NCI-H1694 treated with DMSO at 0.1 percent for 48 hours (cell line): ENCODE results near the gene SF3B2.
"Not testable (repeated sequence)": the region's sequence is repeated elsewhere in the genome, so short reads cannot be mapped to it uniquely, and the experiment has no call there.

Experiments used
- DNase-seq: peaks from one replicate; lab custom pipeline; 2025; lab: John Stamatoyannopoulos, UW

SF3B2 gene

DNA sequence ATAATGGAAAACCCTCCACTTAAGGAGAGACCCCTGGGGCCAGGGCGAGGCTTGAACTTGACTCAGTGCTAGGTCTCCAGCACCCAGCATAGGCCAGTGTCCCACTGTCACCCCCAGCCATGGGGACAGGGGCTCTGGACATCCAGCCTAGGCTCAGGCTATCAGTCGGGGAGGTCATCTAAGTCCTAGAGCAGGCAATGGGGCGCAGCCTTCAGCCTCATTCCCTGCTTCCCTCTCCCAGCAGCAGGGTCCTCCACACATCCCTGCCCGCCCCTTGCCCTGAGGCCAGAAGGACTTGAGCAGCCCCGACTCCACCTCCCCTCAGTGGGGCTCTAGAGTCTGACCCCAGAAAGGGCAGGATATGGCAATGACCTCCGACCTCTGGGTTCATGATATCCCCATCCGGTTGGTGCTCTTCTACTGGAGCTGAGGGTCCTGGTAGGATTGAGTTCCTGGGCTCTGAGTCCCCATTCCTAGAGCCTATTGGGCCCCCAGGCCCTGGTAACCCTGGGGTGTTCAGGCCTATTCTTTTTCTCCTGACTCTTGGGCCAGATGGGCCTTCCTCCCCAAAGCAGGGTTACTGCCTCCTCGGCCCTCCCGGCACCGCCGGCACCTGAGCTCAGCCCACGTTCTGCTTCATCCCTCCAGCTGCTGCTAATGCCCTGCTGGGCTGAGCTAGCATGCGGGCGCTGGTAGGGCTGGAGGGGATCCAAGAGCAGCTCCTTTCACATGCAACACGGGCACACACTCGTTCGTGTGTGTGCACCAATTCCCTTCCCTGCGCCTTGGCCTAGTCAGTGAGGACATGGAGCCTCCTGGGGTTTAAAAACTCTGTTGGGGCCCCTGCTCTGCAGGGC, 36.0 kb upstream of the SF3B2 start:
- DNase-seq = peak; percentile 46

GRCh38 chr11:66016793-66017177, 35.4 kb upstream of the SF3B2 start:
- no peak for DNase-seq

DNA sequence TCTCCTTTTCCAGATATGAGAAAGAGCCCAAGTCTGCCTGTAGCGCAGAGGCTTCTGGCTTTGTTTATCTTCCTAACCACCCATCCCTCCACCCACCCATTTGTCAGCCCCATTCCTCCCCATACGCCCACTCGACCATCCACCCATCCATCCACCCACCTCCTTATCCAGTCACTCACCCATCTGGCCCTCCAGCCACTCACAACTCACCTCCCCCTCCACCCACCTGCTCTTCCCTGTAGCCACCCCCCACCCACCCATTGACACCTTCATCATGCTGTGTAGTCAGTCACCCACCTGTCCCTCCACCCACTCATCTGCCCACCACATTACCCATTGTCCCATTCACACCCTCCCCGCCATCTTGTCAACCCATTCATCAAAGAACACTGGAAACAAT, 34.8 kb upstream of the SF3B2 start:
- DNase-seq = no peak

GRCh38 chr11:66020212-66020611, 32.0 kb upstream of the SF3B2 start:
- DNase-seq = no peak

DNA sequence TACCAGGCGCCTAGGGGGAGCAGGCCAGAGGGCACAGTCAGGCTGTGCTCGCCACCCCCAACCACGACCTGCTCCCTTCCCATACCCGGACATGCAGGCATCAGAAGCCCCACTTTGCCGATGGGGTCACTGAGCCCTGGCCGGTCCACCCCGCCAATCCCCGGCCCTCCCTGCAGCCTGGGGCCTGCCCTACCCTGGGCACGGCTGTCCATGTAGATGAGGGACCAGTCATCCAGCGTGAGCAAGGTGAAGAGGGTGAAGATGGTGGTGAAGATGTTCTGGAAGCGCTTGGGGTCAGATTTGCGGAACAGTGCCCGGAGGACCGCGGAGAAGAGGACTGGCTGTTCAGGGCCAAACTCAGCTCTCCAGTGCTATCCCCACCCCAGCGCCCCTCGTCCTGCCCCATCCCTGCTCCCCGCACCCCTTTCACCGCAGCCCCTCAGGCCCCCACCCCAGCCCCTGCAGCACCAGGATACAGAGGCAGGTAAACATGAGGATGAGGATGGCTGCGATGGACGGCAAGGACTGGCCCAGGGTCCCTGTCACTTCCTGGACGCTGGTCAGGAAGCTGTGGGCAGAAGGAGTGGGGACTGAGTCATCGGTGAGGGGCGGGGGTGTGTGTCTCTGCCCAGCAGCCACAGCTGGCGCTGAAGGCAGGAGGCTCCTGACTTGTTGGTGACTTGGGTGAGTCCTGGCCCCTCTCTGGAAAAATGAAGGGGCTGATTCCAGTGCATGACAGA, 31.4 kb upstream of the SF3B2 start:
- no peak for DNase-seq

DNA sequence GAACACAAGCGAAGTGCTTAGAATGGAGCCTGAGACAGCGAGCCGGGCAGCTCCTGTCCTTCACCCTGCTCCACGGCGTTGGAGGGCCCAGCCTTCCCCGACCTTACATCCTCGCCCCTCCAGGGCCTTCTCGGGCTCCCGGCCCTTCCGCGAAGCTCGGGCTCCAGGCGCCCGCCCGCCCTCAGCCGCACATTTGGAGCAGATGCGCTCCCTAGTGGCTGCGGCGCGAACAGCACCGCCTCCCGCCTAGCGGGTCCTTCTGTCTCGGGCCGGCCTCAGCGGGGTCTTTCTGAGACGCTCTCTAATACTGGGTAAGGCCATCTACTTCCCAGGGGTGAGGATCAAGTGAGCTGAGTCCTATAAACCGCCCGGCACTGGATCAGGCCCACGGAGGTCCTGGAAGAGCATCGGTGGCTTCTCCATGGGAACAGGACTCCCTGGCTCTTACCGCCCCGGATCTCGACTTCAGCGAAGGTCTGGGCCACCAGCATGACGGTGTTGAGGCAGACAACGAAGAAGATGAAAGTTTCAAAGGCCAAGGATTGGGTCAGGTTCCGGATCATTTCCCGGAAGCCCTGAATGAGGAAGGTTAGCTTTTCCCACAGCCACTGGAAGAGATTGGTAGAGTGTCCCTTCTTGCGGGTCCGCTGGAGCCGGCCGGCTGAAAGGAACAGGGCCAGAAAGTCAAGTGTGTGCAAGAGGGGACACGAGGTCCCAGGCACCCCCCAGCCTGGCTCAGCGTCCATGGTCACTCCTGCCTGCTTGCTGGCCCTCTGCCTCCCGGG, 29.6 kb upstream of the SF3B2 start:
- peak; percentile 44 for DNase-seq

- DNase-seq = not testable (repeated sequence)
Measured at GRCh38 chr11:66023186-66023440, 29.1 kb upstream of the SF3B2 start.

DNA sequence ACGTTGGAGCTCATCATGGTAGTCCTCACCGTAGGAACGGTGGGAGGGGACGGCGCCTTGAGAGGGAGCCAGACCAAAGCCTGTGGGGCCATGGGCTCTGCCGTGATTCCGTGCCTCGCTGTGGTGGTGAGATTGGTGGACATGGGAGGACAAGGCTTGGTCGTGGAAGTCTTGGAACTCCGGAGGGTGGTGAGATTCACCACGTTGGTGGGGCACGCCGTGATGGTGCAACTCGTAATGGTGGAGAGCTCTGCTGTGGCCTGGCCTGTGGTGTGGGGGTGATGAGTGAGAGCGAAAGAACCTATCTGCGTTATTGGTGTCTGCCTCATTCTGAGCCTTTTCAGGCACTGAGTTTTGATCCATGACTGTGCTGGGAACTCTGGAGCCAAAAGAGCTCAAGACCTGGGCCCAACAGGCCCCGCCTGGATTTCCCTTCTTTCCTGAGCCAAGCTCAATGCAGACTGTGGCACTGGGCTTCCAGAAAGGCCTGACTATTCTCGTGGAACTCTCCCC, 26.1 kb upstream of the SF3B2 start, which contains the start of gene CATSPER1:
CATSPER1 (minus strand) TSS at position 463 of the 513 bp plus-strand sequence; CDS start at position 363, 100 bp downstream.
- no peak for DNase-seq

DNA sequence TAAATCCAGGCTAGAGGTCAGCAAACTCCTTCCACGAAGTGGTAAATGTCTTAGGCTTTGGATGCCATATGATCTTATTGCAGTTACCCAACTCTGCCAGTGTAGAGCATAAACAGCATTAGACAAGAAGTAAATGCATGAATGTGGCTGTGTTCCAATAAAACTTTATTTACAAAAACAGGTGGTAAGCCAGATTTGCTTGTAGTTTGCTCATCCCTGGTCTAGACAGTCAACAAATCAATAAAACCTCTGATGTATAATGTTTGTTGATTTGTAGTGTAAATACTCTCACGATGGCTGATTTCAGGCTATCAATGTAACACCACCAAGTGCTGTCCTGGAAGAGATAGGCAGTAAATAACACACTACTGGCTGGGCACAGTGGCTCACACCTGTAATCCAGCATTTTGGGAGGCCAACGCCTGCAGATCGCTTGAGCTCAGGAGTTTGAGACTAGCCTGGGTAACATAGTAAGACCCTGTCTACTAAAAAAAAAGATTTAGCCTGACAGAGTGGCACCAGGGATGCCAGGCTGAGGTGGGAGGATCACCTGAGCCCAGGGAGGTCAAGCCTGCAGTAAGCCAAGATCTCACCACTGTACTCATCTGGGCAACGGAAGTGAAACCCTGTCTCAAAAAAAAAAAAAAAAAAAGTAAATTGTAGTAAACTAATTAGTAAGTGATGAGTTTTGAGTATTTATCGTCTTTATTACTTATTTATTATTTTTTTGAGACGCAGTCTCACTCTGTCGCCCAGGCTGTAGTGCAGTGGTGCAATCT, 19.0 kb upstream of the SF3B2 start:
- no peak for DNase-seq

DNA sequence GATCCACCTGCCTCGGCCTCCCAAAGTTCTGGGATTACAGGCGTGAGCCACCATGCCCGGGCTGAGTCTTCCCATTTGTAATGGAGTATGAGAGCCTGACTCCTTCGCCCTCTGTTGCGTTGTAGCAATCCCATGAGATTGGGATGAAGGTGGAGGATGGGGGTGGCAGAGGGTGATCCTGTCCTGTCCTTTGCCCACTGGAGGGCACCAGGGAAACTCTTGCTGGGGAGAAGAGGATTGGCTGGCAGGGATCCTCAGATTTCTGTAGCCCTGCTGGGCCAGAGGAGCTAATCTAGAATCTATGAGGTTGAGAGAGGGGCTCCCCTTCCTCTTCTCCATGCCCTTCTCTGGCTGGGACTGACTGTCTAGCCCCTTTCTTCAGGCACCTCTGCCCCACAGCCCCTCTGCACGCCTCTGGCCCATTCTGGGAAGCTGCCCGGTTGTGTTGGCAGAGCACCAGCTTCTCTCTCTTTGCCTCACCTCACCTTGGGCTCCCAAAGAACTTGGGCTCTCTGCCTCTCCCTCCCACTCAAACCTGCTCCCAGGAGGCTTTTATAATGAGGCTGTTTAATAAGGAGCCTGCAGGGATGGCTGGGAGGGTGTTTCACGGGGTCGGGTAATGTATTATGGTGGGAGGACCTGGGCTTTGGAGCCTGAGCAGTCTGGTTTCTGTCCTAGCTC, 16.4 kb upstream of the SF3B2 start:
- DNase-seq = no peak

DNA sequence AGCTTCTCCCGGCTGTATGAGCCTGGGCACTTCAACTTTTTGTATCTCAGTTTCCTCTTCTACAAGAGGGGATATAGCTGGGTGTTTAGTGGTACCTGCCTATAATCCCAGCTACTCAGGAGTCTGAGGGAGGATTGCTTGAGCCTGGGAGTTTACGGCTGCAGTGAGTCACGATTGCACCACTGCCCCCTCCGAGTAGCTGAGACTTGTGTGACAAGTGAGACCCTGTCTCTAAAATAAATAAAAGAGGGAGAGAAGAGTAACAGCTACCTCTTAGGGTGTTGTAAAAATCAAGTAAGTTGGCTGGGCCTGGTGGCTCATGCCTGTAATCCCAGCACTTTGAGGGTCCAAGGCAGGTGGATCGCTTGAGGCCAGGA, 15.8 kb upstream of the SF3B2 start:
- no peak for DNase-seq

DNA sequence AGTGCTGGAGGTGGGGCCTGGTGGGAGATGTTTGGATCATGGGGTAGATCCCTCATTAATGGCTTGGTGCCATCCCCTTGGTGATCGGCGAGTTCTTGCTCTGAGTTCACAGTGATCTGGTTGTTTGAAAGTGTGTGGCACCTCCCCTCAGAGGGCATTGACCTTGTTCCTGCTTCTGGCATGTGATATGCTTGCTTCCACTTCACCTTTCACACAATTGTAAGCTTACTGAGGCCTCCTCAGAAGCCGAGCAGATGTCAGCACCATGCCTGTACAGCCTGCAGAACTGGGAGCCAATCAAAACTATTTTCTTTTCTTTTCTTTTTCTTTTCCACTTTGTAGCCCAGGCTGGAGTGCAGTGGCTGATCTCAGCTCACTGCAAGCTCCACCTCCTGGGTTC, 14.8 kb upstream of the SF3B2 start:
- no peak for DNase-seq

DNA sequence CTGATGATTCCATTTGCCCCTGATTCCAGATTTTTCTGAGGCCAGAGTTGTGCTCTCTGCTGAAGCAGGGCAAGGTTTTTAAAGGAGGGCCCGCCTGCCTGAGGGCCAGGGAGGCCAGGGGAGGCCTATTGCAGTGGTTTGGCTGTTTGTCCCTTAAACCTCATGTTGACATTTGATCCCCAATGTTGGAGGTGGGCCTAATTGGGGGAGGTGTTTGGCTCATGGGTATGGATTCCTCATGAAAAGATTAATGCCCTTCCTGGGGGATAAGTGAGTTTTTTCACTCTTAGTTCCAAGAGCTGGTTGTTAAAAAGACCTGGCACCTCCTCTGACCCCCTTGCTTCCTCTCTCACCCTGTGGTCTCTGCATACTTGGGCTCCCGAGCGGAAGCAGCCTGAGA, 12.4 kb upstream of the SF3B2 start:
- no peak for DNase-seq

GRCh38 chr11:66042227-66042995, 9.8 kb upstream of the SF3B2 start:
- DNase-seq = no peak

- DNase-seq = no peak
Measured at GRCh38 chr11:66042996-66043906, 8.9 kb upstream of the SF3B2 start.

DNA sequence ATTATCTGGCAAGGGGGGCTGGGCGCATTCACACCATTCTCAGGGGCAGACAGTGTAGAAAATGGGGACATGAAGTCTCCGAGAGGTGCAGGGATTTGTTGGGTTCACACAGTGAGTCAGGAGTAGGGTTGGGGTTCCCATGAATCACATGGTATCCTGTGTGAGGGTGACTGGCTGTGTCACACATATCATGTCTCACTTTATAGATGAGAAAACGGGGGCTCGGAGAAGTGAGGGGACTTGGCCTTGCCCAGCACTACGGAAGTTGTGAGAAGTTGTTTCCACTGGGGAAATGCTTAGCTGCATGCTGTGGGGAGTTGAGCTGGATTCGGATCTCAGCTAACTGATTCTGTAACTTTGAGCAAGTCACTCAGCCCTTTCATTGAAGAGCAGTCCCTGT, 7.4 kb upstream of the SF3B2 start:
- no peak for DNase-seq

GRCh38 chr11:66045177-66045639, 7.0 kb upstream of the SF3B2 start:
- peak; percentile 51 for DNase-seq

DNA sequence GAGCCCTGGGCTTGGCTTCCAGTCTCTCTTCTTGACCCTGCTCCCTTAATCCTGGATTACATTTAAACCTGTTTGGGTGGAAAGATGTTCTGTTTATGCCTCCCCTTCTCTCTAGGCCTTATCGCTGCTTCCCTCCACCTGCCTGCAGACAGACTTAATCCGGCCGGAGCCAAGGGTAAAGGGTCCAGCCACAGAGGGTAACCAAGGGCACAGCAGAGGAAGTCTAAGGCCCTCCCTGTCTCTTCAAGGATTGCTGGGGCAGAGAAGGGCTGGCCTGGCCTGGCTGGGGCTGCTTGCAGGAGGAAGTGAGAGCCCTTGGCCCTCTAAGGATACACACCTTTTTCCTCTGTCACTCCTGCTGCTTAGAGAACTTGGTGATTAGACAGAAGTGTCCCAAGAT, 5.3 kb upstream of the SF3B2 start:
- no peak for DNase-seq
